Measurements from ENCODE around the gene PHF1.
"Not testable (repeated sequence)": the region's sequence is repeated elsewhere in the genome, so short reads cannot be mapped to it uniquely, and the experiment has no call there.

The PHF1 gene

GRCh38 chr6:33410711-33411631 is at the start of gene PHF1:
PHF1 (plus strand) TSS chr6:33411014; CDS start chr6:33412264, 1,250 bp downstream.
- DNase-seq (ENCODE audit: low read depth) = peak; percentile 69

- DNase-seq (ENCODE audit: low read depth) = not testable (repeated sequence)
These were observed 47.3 kb upstream of the PHF1 start for GRCh38 chr6:33363486-33363885.

GRCh38 chr6:33364475-33365205 is 46.2 kb upstream of the PHF1 start:
- not testable (repeated sequence) for DNase-seq (ENCODE audit: low read depth)

GRCh38 chr6:33365206-33365971 is 45.4 kb upstream of the PHF1 start:
- DNase-seq (ENCODE audit: low read depth) = not testable (repeated sequence)

- no peak for DNase-seq (ENCODE audit: low read depth)
These were observed 43.7 kb upstream of the PHF1 start for GRCh38 chr6:33367009-33367714.

DNA sequence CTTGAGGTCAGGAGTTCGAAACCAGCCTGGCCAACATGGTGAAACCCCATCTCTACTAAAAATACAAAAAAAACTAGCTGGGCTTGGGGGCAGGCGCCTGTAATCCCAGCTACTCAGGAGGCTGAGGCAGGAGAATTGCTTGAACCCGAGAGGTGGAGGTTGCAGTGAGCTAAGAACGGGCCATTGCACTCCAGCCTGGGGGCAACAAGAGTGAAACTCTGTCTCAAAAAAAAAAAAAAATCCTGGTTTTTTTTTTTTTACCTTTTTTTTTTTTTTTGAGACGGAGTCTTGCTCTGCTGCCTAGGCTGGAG is 43.1 kb upstream of the PHF1 start:
- not testable (repeated sequence) for DNase-seq (ENCODE audit: low read depth)

GRCh38 chr6:33371901-33372300 is 38.9 kb upstream of the PHF1 start:
- DNase-seq (ENCODE audit: low read depth) = not testable (repeated sequence)

GRCh38 chr6:33372526-33373123 is 38.2 kb upstream of the PHF1 start:
- no peak for DNase-seq (ENCODE audit: low read depth)

GRCh38 chr6:33373960-33374910 is 36.6 kb upstream of the PHF1 start:
- no peak for DNase-seq (ENCODE audit: low read depth)

DNA sequence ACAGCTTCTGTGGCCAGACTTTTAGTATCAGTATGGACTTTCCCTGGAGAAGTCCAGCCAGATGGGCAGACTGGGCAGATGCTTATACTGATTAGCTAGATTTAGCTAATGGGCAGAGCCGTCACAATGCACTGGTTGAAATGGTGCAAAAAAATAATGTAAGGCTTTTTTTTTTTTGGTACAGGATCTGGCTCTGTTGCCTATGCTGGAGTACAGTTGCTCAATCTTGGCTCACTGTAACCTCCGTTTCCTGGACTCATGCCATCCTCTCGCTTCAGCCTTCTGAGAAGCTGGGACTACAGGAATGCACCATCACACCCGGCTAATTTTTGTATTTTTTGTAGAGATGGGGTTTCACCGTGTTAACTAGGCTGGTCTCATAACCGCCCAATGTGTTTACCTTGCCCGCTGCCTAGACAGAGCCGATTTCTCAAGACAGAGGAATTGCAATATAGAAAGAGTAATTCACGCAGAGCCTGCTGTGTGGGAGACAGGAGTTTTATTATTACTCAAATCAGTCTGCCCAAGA is 35.6 kb upstream of the PHF1 start:
- DNase-seq (ENCODE audit: low read depth) = no peak

DNA sequence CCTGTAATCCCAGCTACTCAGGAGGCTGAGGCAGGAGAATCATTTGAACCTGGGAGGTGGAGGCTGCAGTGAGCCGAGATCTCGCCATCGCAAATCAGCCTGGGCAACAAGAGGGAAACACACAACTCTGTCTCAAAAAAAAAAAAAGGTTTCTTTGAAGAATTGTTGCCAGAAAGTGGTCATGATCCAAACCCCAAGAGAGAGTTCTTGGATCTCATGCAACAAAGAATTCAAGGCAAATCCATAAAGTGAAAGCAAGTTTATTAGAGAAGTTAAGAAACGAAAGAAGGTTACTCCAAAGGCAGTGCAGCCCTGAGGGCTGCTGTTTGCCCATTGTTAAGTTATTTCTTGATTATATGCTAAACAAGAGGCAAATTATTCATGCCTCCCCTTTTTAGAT is 33.6 kb upstream of the PHF1 start:
- no peak for DNase-seq (ENCODE audit: low read depth)

- DNase-seq (ENCODE audit: low read depth) = not testable (repeated sequence)
These were observed 31.6 kb upstream of the PHF1 start for GRCh38 chr6:33379184-33379583.

DNA sequence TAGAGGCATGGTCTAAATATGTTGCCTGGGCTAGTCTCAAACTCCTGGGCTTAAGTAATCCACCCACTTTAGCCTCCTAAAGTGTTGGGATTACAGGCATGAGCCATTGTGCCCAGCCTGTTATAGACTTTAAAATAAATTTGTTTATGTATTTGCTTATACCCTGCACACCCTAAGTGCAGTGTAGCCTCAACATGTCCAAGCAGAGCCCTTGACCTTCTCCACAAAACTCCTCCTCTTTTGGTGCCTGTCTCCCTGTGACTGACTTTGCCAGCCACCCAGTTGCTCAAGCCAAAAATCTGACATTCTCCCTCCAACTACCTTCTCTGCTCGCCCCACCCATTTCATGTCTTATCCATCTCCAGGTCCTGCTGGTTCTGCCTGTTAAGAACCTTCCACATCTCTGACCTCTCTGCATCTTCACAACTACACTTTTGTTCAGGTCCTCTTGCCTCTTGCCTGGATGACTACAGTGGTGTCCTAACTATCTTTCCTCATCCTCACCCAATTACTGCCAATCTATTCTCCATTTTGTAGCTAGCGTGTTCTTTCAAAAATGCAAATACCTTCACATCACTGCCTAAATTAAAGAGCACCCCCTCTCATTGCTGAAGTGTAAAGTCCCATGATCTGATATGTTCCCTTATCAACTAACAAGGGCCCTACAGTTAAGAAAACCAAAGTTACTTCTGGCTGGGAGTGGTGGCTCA is 30.4 kb upstream of the PHF1 start:
- DNase-seq (ENCODE audit: low read depth) = no peak

GRCh38 chr6:33383427-33384185 is 27.2 kb upstream of the PHF1 start:
- no peak for DNase-seq (ENCODE audit: low read depth)

DNA sequence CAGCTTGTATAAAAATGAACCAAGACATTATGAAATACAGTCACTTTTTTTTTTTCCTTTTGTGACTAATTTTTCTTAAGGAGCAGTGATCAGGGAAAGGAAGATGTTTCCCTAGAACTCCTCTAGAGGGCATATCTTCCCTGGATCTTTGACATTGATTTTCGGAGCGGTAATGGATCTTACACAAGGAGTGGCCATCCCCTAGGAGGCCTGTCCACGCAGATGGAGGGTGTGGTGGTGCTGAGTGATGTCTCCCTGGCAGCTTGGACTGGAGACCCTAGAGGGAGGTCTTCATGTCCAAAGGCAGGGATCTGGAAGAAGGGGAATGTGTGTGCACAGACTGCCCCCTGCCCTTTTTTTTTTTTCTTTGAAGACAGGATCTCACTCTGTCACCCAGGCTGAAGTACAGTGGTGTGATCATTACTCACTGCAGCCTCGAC is 26.2 kb upstream of the PHF1 start:
- no peak for DNase-seq (ENCODE audit: low read depth)

- DNase-seq (ENCODE audit: low read depth) = no peak
These were observed 20.6 kb upstream of the PHF1 start for GRCh38 chr6:33390173-33390572.

GRCh38 chr6:33390767-33391277 is 20.0 kb upstream of the PHF1 start:
- no peak for DNase-seq (ENCODE audit: low read depth)

DNA sequence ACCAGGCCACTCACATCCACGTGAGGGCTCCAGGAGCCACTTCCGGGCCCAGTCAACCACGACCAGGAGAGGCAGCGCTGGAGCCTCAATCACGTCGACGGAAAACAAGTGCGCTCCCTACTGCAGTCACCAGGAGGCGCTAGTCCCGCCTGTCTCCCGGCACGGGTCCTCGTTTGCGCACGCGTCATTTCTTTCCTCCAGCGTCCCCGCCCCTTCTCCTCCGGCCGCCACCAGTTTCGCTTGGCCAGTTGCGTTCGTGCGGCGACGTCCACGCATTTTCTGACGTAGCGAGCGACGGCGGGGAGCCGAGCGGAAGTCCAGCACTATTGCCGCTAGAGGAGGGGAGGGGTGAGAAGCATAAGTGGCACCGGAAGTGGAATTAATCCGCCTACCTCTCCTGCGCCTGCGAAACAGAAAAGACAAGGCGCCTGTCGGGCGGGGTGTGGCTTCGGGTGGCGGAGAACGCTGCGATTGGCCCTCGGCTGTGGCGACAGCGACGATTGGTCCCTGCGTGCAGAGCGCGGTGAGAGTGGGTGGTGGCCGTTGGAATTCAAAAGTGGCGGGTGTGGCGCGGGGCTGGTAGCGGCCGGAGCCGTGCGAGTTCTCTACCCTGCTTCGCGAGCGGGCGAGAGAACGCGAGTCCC is 19.4 kb upstream of the PHF1 start, which contains the start of gene KIFC1:
TSS of gene KIFC1 (plus strand) at position 546 of the 644 bp plus-strand sequence. CDS start 163 bp downstream, outside the sequence.
- DNase-seq (ENCODE audit: low read depth) = peak; percentile 99
